Liver (tissue), 3 donors: ENCODE measurements around the gene MTMR2.

Experiments used
- CTCF ChIP-seq: fragments of 150-350 bp; IDR thresholded peaks from 2 replicates; pipeline ENCODE4 v1.5.1; 2017; ENCODE audit warnings: improper control_type of control experiment, low read depth, low read length; ENCODE audit not compliant: missing input control
- EGR1 ChIP-seq, 2 donors: IDR thresholded peaks; 2 replicates each; pipeline ENCODE4 v1.6.1; 2016 to 2018; ENCODE audit warnings: antibody characterized with exemption in 2 of 2, low read depth in 2 of 2
- FOXA2 ChIP-seq: IDR thresholded peaks from 2 replicates; pipeline ENCODE4 v1.6.1; 2016; ENCODE audit warnings: antibody characterized with exemption
- MAX ChIP-seq: IDR thresholded peaks from 2 replicates; pipeline ENCODE4 v1.6.1; 2016; ENCODE audit warnings: antibody characterized with exemption
- NR2F2 ChIP-seq: IDR thresholded peaks from 2 replicates; pipeline ENCODE4 v1.6.1; 2016; ENCODE audit warnings: antibody characterized with exemption
- RAD21 ChIP-seq, 2 donors: IDR thresholded peaks; 2 replicates each; pipeline ENCODE4 v1.6.1; 2016; ENCODE audit warnings: antibody characterized with exemption in 2 of 2, mild to moderate bottlenecking in 2 of 2
- RXRA ChIP-seq, 2 donors: IDR thresholded peaks; 2 replicates each; pipeline ENCODE4 v1.6.1; 2017 to 2018; ENCODE audit warnings: antibody characterized with exemption in 2 of 2, mild to moderate bottlenecking in 1 of 2
- SP1 ChIP-seq: IDR thresholded peaks from 2 replicates; pipeline ENCODE4 v1.6.1; 2018; ENCODE audit warnings: antibody characterized with exemption, mild to moderate bottlenecking
- TAF1 ChIP-seq: conservative IDR thresholded peaks from 2 replicates; pipeline ENCODE4 v1.6.1; 2016; ENCODE audit warnings: antibody characterized with exemption, mild to moderate bottlenecking
- ZBTB33 ChIP-seq: IDR thresholded peaks from 2 replicates; pipeline ENCODE4 v1.6.1; 2016; ENCODE audit warnings: antibody characterized with exemption
- TF ChIP-seq, protein P1 (sequence below): IDR thresholded peaks from 2 replicates; pipeline ENCODE4 v1.6.1; 2016; ENCODE audit warnings: antibody characterized with exemption, mild to moderate bottlenecking
- TF ChIP-seq, protein P2 (sequence below): IDR thresholded peaks from 2 replicates; pipeline ENCODE4 v1.6.1; 2016; ENCODE audit warnings: antibody characterized with exemption
- donor health status: healthy.
- donor health status: healthy.

GRCh38 chr11:95805869-95806268 is 118.0 kb downstream of the MTMR2 start:
- no peak for TF ChIP-seq CTCF
- no peak for TF ChIP-seq EGR1 (IDR thresholded peaks at IDR 0.05; ENCODE audit: low read depth in 2 of 2)
- TF ChIP-seq, protein P1, sequence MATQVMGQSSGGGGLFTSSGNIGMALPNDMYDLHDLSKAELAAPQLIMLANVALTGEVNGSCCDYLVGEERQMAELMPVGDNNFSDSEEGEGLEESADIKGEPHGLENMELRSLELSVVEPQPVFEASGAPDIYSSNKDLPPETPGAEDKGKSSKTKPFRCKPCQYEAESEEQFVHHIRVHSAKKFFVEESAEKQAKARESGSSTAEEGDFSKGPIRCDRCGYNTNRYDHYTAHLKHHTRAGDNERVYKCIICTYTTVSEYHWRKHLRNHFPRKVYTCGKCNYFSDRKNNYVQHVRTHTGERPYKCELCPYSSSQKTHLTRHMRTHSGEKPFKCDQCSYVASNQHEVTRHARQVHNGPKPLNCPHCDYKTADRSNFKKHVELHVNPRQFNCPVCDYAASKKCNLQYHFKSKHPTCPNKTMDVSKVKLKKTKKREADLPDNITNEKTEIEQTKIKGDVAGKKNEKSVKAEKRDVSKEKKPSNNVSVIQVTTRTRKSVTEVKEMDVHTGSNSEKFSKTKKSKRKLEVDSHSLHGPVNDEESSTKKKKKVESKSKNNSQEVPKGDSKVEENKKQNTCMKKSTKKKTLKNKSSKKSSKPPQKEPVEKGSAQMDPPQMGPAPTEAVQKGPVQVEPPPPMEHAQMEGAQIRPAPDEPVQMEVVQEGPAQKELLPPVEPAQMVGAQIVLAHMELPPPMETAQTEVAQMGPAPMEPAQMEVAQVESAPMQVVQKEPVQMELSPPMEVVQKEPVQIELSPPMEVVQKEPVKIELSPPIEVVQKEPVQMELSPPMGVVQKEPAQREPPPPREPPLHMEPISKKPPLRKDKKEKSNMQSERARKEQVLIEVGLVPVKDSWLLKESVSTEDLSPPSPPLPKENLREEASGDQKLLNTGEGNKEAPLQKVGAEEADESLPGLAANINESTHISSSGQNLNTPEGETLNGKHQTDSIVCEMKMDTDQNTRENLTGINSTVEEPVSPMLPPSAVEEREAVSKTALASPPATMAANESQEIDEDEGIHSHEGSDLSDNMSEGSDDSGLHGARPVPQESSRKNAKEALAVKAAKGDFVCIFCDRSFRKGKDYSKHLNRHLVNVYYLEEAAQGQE = no peak
- TF ChIP-seq RXRA (IDR thresholded peaks at IDR 0.05) = no peak
- TF ChIP-seq MAX = no peak
- no peak for TF ChIP-seq SP1
- no peak for TF ChIP-seq NR2F2
- no peak for TF ChIP-seq ZBTB33
- TF ChIP-seq, protein P2, sequence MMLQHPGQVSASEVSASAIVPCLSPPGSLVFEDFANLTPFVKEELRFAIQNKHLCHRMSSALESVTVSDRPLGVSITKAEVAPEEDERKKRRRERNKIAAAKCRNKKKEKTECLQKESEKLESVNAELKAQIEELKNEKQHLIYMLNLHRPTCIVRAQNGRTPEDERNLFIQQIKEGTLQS = no peak
- no peak for TF ChIP-seq TAF1
- no peak for TF ChIP-seq FOXA2
- no peak for TF ChIP-seq RAD21 (IDR thresholded peaks at IDR 0.05)
